HEK293 (cell line): ENCODE data around the gene OR52N1.

Experiments used
- CTCF ChIA-PET: fragments of 350-600 bp; formaldehyde crosslinking; extraction: SDS; loops from one replicate; lab custom pipeline; 2021; ENCODE audit warnings: antibody characterized with exemption; lab: Yijun Ruan, JAX
- POLR2A ChIA-PET: fragments of 300-600 bp; formaldehyde crosslinking; extraction: SDS; loops from one replicate; lab custom pipeline; 2020; ENCODE audit warnings: antibody characterized with exemption, inconsistent platforms; lab: Yijun Ruan, JAX
- H3K27ac ChIP-seq: fragments of 200-500 bp; sonication (Bioruptor generic); 2 replicates; pipeline ENCODE4 v1.5.1; 2014; ENCODE audit warnings: low read depth, low read length, control low read depth, inconsistent platforms; ENCODE audit errors: extremely low read depth
- H3K36me3 ChIP-seq, 2 experiments: fragments of 200-500 bp in 1 of 2; sonication (Bioruptor generic) in 1 of 2; 1 replicate in 1 of 2; 2 replicates in 1 of 2; pipeline ENCODE4 v1.5.1; 2014 to 2017; ENCODE audit warnings: inconsistent platforms in 2 of 2, low read length in 2 of 2; ENCODE audit not compliant: control insufficient read depth in 2 of 2, insufficient read depth in 1 of 2
- H3K4me1 ChIP-seq: fragments of 200-500 bp; sonication (Bioruptor generic); 2 replicates; pipeline ENCODE4 v1.5.1; 2014; ENCODE audit warnings: mild to moderate bottlenecking, low read length, inconsistent platforms; ENCODE audit not compliant: control insufficient read depth, insufficient read depth
- H3K4me3 ChIP-seq: 2 replicates; pipeline ENCODE4 v1.5.1; 2011; ENCODE audit warnings: low read depth, mild to moderate bottlenecking, control low read depth, low read length, moderate library complexity
- H3K9me3 ChIP-seq: fragments of 200-500 bp; sonication (Bioruptor generic); 2 replicates; pipeline ENCODE4 v1.5.1; 2014; ENCODE audit warnings: low read depth, low read length, inconsistent platforms; ENCODE audit not compliant: control insufficient read depth, insufficient read depth
- GLI4 ChIP-seq: fragments of 450-650 bp; formaldehyde crosslinking; IDR thresholded peaks from 2 replicates; pipeline ENCODE4 v1.5.1; 2016; ENCODE audit warnings: missing biosample characterization, missing genetic modification characterization
- HOXC10 ChIP-seq: sonication (generic); formaldehyde crosslinking; IDR thresholded peaks from 2 replicates; pipeline ENCODE4 v1.8.1; 2023; ENCODE audit warnings: mild to moderate bottlenecking, missing genetic modification reagents
- TRIM28 ChIP-seq: IDR thresholded peaks from 2 replicates; pipeline ENCODE4 v1.6.1; 2011; ENCODE audit warnings: low read length, control low read depth, borderline replicate concordance
- ZBTB17 ChIP-seq: fragments of 450-650 bp; formaldehyde crosslinking; IDR thresholded peaks from 2 replicates; pipeline ENCODE4 v1.5.1; 2016; ENCODE audit warnings: missing biosample characterization, missing genetic modification characterization
- ZBTB20 ChIP-seq: fragments of 450-650 bp; formaldehyde crosslinking; IDR thresholded peaks from 2 replicates; pipeline ENCODE4 v1.5.1; 2016; ENCODE audit warnings: missing biosample characterization, missing genetic modification characterization
- ZBTB8A ChIP-seq: fragments of 450-650 bp; formaldehyde crosslinking; IDR thresholded peaks from 2 replicates; pipeline ENCODE4 v1.5.1; 2016; ENCODE audit warnings: missing biosample characterization, missing genetic modification characterization
- ZEB2 ChIP-seq: fragments of 450-650 bp; formaldehyde crosslinking; IDR thresholded peaks from 2 replicates; pipeline ENCODE4 v1.5.1; 2016; ENCODE audit warnings: missing biosample characterization, missing genetic modification characterization
- ZFP3 ChIP-seq: fragments of 450-650 bp; formaldehyde crosslinking; IDR thresholded peaks from 2 replicates; pipeline ENCODE4 v1.5.1; 2016; ENCODE audit warnings: low read depth, missing biosample characterization, missing genetic modification characterization
- ZNF157 ChIP-seq: fragments of 450-650 bp; formaldehyde crosslinking; IDR thresholded peaks from 2 replicates; pipeline ENCODE4 v1.5.1; 2016; ENCODE audit warnings: missing biosample characterization, missing genetic modification characterization
- ZNF169 ChIP-seq: fragments of 450-650 bp; formaldehyde crosslinking; IDR thresholded peaks from 2 replicates; pipeline ENCODE4 v1.5.1; 2016; ENCODE audit warnings: missing biosample characterization, missing genetic modification characterization
- ZNF211 ChIP-seq: fragments of 450-650 bp; formaldehyde crosslinking; IDR thresholded peaks from 2 replicates; pipeline ENCODE4 v1.5.1; 2016; ENCODE audit warnings: low read depth, missing biosample characterization, missing genetic modification characterization
- ZNF37A ChIP-seq: fragments of 450-650 bp; IDR thresholded peaks from 2 replicates; pipeline ENCODE4 v1.5.1; 2018; ENCODE audit warnings: missing biosample characterization, missing genetic modification characterization
- ZNF404 ChIP-seq: fragments of 450-650 bp; formaldehyde crosslinking; IDR thresholded peaks from 2 replicates; pipeline ENCODE4 v1.5.1; 2017; ENCODE audit warnings: missing biosample characterization, missing genetic modification characterization
- ZNF560 ChIP-seq: fragments of 450-650 bp; formaldehyde crosslinking; IDR thresholded peaks from 2 replicates; pipeline ENCODE4 v1.5.1; 2017; ENCODE audit warnings: missing biosample characterization, missing genetic modification characterization, borderline replicate concordance
- ZNF621 ChIP-seq: fragments of 450-650 bp; formaldehyde crosslinking; IDR thresholded peaks from 2 replicates; pipeline ENCODE4 v1.5.1; 2017; ENCODE audit warnings: missing biosample characterization, missing genetic modification characterization
- ZNF654 ChIP-seq: fragments of 450-650 bp; formaldehyde crosslinking; IDR thresholded peaks from 2 replicates; pipeline ENCODE4 v1.5.1; 2016; ENCODE audit warnings: low read depth, missing biosample characterization, missing genetic modification characterization
- ZNF792 ChIP-seq: fragments of 450-650 bp; formaldehyde crosslinking; IDR thresholded peaks from 2 replicates; pipeline ENCODE4 v1.5.1; 2016; ENCODE audit warnings: missing biosample characterization, missing genetic modification characterization
- TF ChIP-seq, protein P1 (sequence below): fragments of 450-650 bp; formaldehyde crosslinking; IDR thresholded peaks from 2 replicates; pipeline ENCODE4 v1.5.1; 2016; ENCODE audit warnings: missing biosample characterization, missing genetic modification characterization
- TF ChIP-seq, protein P2 (sequence below): fragments of 450-650 bp; IDR thresholded peaks from 2 replicates; pipeline ENCODE4 v1.5.1; 2018; ENCODE audit warnings: missing biosample characterization, missing genetic modification characterization
- TF ChIP-seq, protein P3 (sequence below): fragments of 450-650 bp; formaldehyde crosslinking; conservative IDR thresholded peaks from 2 replicates; pipeline ENCODE4 v1.5.1; 2016; ENCODE audit warnings: low read depth, missing biosample characterization, missing genetic modification characterization

The OR52N1 gene

GRCh38 chr11:5818245-5818886 lies 27.3 kb upstream of the OR52N1 start:
- POLR2A ChIA-PET: no interaction called here
- H3K4me3 ChIP-seq: no peak overlapping the region
- CTCF ChIA-PET: no interaction called here

DNA sequence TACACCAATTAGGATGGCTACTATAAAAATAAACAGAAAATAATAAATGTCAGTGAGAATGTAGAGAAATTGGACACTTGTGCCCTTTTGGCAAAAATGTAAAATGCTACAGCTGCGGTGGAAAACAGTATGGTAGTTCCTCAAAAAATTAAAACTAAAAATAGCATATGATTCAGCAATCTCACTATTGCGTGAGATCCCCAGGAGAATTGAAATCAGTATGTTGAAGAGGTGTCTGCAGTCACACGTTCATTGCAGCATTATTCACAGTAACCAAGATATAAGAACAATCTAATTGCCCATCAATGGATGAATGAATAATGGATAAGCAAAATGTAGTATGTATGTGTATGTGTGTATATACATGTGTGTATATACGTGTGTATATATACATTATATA lies 24.5 kb upstream of the OR52N1 start:
- CTCF ChIA-PET: no interaction called here
- TF ChIP-seq ZFP3 (tag by site-specific recombination) (no peak), ZNF37A (tag by site-specific recombination) (no peak), ZNF211 (tag by site-specific recombination) (no peak)
- TF ChIP-seq, protein P1, sequence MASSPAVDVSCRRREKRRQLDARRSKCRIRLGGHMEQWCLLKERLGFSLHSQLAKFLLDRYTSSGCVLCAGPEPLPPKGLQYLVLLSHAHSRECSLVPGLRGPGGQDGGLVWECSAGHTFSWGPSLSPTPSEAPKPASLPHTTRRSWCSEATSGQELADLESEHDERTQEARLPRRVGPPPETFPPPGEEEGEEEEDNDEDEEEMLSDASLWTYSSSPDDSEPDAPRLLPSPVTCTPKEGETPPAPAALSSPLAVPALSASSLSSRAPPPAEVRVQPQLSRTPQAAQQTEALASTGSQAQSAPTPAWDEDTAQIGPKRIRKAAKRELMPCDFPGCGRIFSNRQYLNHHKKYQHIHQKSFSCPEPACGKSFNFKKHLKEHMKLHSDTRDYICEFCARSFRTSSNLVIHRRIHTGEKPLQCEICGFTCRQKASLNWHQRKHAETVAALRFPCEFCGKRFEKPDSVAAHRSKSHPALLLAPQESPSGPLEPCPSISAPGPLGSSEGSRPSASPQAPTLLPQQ (tag by site-specific recombination): no peak
- no peaks in the 10 kb centered on the region for H3K4me1 ChIP-seq
- H3K4me3 ChIP-seq: no peak overlapping the region
- H3K9me3 ChIP-seq: no peaks in the 10 kb centered on the region
- POLR2A ChIA-PET: no interaction called here
- H3K36me3 ChIP-seq: no peaks in the 10 kb centered on the region
- H3K27ac ChIP-seq: no peak overlapping the region

More at GRCh38 chr11:5818245-5818886, 27.3 kb upstream of the OR52N1 start:
- Histone ChIP-seq H3K4me1 (no peaks in the 10 kb centered on the region), H3K36me3 (no peaks in the 10 kb centered on the region), H3K27ac (no peak overlapping the region), H3K9me3 (no peaks in the 10 kb centered on the region)
- no peak for TF ChIP-seq HOXC10 (CRISPR knock-in tag)
- TF ChIP-seq, protein P2, sequence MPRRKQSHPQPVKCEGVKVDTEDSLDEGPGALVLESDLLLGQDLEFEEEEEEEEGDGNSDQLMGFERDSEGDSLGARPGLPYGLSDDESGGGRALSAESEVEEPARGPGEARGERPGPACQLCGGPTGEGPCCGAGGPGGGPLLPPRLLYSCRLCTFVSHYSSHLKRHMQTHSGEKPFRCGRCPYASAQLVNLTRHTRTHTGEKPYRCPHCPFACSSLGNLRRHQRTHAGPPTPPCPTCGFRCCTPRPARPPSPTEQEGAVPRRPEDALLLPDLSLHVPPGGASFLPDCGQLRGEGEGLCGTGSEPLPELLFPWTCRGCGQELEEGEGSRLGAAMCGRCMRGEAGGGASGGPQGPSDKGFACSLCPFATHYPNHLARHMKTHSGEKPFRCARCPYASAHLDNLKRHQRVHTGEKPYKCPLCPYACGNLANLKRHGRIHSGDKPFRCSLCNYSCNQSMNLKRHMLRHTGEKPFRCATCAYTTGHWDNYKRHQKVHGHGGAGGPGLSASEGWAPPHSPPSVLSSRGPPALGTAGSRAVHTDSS: no peak
- no peak for TF ChIP-seq ZNF404 (tag by site-specific recombination)
- TF ChIP-seq ZNF654 (tag by site-specific recombination): no peak
- no peak for TF ChIP-seq ZNF157 (tag by site-specific recombination)
- no peak for TF ChIP-seq ZBTB8A (tag by site-specific recombination)
- no peak for TF ChIP-seq TRIM28
- TF ChIP-seq GLI4 (tag by site-specific recombination): no peak
- TF ChIP-seq ZNF560 (tag by site-specific recombination): no peak
- TF ChIP-seq ZBTB20 (tag by site-specific recombination): no peak
- no peak for TF ChIP-seq ZBTB17 (tag by site-specific recombination)
- no peak for TF ChIP-seq ZEB2 (tag by site-specific recombination)
- TF ChIP-seq ZNF621 (tag by site-specific recombination): no peak
- no peak for TF ChIP-seq ZNF792 (tag by site-specific recombination)
- TF ChIP-seq, protein P3, sequence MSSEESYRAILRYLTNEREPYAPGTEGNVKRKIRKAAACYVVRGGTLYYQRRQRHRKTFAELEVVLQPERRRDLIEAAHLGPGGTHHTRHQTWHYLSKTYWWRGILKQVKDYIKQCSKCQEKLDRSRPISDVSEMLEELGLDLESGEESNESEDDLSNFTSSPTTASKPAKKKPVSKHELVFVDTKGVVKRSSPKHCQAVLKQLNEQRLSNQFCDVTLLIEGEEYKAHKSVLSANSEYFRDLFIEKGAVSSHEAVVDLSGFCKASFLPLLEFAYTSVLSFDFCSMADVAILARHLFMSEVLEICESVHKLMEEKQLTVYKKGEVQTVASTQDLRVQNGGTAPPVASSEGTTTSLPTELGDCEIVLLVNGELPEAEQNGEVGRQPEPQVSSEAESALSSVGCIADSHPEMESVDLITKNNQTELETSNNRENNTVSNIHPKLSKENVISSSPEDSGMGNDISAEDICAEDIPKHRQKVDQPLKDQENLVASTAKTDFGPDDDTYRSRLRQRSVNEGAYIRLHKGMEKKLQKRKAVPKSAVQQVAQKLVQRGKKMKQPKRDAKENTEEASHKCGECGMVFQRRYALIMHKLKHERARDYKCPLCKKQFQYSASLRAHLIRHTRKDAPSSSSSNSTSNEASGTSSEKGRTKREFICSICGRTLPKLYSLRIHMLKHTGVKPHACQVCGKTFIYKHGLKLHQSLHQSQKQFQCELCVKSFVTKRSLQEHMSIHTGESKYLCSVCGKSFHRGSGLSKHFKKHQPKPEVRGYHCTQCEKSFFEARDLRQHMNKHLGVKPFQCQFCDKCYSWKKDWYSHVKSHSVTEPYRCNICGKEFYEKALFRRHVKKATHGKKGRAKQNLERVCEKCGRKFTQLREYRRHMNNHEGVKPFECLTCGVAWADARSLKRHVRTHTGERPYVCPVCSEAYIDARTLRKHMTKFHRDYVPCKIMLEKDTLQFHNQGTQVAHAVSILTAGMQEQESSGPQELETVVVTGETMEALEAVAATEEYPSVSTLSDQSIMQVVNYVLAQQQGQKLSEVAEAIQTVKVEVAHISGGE (tag by site-specific recombination): no peak
- no peak for TF ChIP-seq ZNF169 (tag by site-specific recombination)
